Measurements from ENCODE around the gene DOLPP1.

DNA sequence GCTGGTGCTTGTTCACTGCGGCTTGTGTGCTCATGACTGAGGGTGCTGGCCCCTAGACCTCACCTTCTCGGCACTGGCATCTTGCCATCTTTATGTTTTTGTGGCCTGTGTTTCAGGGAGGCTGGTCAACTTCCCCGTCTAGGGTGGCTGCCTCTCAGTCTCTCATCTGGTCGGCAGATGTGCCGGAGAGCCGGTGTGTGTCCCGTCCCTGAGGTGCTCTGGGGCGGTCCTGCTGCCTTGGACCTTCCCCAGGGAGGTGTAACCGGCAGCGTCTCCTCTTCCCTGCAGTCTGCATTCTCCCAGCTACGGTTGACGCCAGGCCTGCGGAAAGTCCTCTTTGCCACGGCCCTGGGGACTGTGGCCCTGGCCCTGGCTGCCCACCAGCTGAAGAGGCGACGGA, 38.9 kb upstream of the DOLPP1 start:
- TF ChIP-seq, protein P1, sequence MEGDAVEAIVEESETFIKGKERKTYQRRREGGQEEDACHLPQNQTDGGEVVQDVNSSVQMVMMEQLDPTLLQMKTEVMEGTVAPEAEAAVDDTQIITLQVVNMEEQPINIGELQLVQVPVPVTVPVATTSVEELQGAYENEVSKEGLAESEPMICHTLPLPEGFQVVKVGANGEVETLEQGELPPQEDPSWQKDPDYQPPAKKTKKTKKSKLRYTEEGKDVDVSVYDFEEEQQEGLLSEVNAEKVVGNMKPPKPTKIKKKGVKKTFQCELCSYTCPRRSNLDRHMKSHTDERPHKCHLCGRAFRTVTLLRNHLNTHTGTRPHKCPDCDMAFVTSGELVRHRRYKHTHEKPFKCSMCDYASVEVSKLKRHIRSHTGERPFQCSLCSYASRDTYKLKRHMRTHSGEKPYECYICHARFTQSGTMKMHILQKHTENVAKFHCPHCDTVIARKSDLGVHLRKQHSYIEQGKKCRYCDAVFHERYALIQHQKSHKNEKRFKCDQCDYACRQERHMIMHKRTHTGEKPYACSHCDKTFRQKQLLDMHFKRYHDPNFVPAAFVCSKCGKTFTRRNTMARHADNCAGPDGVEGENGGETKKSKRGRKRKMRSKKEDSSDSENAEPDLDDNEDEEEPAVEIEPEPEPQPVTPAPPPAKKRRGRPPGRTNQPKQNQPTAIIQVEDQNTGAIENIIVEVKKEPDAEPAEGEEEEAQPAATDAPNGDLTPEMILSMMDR (IDR thresholded peaks at IDR 0.05), result no peak
- TF ChIP-seq POLR2A (IDR thresholded peaks at IDR 0.05), result no peak

Measured in esophagus squamous epithelium (tissue), 4 donors.